ENCODE measurements around the gene DNAJB13. TPM values are rescaled to one million over a fixed set of nuclear protein-coding genes. Genes with fewer than 3 reads are reported as not detected.

The DNAJB13 gene
- total RNA-seq, 1 donor from 2014 or later: 0.29 TPM

GRCh38 chr11:73972620-73973449, 22.0 kb downstream of the DNAJB13 start:
- H3K36me3 Mint-ChIP-seq (ENCODE audit: low read depth): peaks cover 43% of the 10 kb centered on the region
- H3K4me1 Mint-ChIP-seq (ENCODE audit: low read depth): peaks cover 85% of the 10 kb centered on the region
- H3K9me3 Mint-ChIP-seq: no peaks in the 10 kb centered on the region
- peak overlapping the region; percentile 69 for H3K27ac Mint-ChIP-seq
- no peaks in the 10 kb centered on the region for H3K27me3 Mint-ChIP-seq (ENCODE audit: insufficient read depth)
- DNase-seq (ENCODE audit: low spot score): no peak
- intact Hi-C loops (cut with micrococcal nuclease): no loop called here
- H3K4me3 Mint-ChIP-seq: peak overlapping the region; percentile 25

- Mint-ChIP-seq H3K27ac (peak overlapping the region; percentile 75), H3K36me3 (ENCODE audit: low read depth) (peaks cover 58% of the 10 kb centered on the region), H3K9me3 (no peaks in the 10 kb centered on the region), H3K4me1 (ENCODE audit: low read depth) (peaks cover 88% of the 10 kb centered on the region), H3K4me3 (peak overlapping the region; percentile 61), H3K27me3 (ENCODE audit: insufficient read depth) (no peaks in the 10 kb centered on the region)
- intact Hi-C loops (cut with micrococcal nuclease): loop anchor here (1.0 kb wide), 1 partner anchor 7 kb away; the partner anchor contains the start of gene UCP2
- DNase-seq (ENCODE audit: low spot score): no peak
Observed at GRCh38 chr11:73974604-73975478, 24.0 kb downstream of the DNAJB13 start.

- Mint-ChIP-seq H3K4me3 (peak overlapping the region; percentile 56), H3K4me1 (ENCODE audit: low read depth) (peaks cover 89% of the 10 kb centered on the region), H3K9me3 (no peaks in the 10 kb centered on the region), H3K36me3 (ENCODE audit: low read depth) (peaks cover 64% of the 10 kb centered on the region), H3K27ac (peak overlapping the region; percentile 75), H3K27me3 (ENCODE audit: insufficient read depth) (no peaks in the 10 kb centered on the region)
- DNase-seq (ENCODE audit: low spot score): no peak
- intact Hi-C loops (cut with micrococcal nuclease): no loop called here
Observed at GRCh38 chr11:73975479-73975757, 24.6 kb downstream of the DNAJB13 start.

GRCh38 chr11:73976451-73977151, 25.8 kb downstream of the DNAJB13 start:
- no peaks in the 10 kb centered on the region for H3K9me3 Mint-ChIP-seq
- peak overlapping the region; percentile 81 for H3K27ac Mint-ChIP-seq
- intact Hi-C loops (cut with micrococcal nuclease): no loop called here
- H3K27me3 Mint-ChIP-seq (ENCODE audit: insufficient read depth): no peaks in the 10 kb centered on the region
- peaks cover 75% of the 10 kb centered on the region for H3K36me3 Mint-ChIP-seq (ENCODE audit: low read depth)
- peaks cover 91% of the 10 kb centered on the region for H3K4me1 Mint-ChIP-seq (ENCODE audit: low read depth)
- no peak for DNase-seq (ENCODE audit: low spot score)
- peak overlapping the region; percentile 100 for H3K4me3 Mint-ChIP-seq

GRCh38 chr11:73977856-73978519, 27.2 kb downstream of the DNAJB13 start:
- intact Hi-C loops (cut with micrococcal nuclease): no loop called here
- Mint-ChIP-seq H3K4me1 (ENCODE audit: low read depth) (peaks cover 77% of the 10 kb centered on the region), H3K27ac (peak overlapping the region; percentile 98), H3K9me3 (no peaks in the 10 kb centered on the region), H3K4me3 (peak overlapping the region; percentile 100), H3K36me3 (ENCODE audit: low read depth) (peaks cover 83% of the 10 kb centered on the region), H3K27me3 (ENCODE audit: insufficient read depth) (no peaks in the 10 kb centered on the region)
- no peak for DNase-seq (ENCODE audit: low spot score)

DNA sequence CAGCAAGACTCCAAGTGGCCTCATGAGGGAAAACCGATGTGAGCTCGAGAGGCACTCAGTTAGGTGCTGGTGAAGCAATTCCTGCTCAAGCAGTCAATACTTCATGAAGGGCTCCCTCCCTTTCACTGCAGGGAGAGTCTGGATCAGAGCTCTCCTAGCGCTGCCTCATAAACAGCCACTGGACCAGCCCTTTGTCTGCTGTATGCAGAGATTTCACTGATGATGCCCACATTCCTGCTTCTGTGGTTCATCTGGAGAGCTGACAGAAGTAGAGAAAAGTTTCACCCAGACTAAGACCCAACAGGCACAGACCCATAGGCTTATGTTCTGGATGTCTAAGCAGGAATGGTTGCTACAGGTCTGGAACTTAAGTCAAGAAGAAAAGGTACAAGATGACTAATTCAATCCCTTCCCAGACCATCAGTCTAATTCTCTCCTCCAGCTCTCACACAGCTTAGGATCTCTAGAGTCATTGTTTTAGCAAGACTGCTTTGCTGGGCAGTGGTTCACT, 27.8 kb downstream of the DNAJB13 start:
- H3K4me3 Mint-ChIP-seq: peak overlapping the region; percentile 100
- peak overlapping the region; percentile 98 for H3K27ac Mint-ChIP-seq
- H3K36me3 Mint-ChIP-seq (ENCODE audit: low read depth): peaks cover 82% of the 10 kb centered on the region
- H3K9me3 Mint-ChIP-seq: no peaks in the 10 kb centered on the region
- no peaks in the 10 kb centered on the region for H3K27me3 Mint-ChIP-seq (ENCODE audit: insufficient read depth)
- no peak for DNase-seq (ENCODE audit: low spot score)
- H3K4me1 Mint-ChIP-seq (ENCODE audit: low read depth): peaks cover 77% of the 10 kb centered on the region
- intact Hi-C loops (cut with micrococcal nuclease): no loop called here

DNA sequence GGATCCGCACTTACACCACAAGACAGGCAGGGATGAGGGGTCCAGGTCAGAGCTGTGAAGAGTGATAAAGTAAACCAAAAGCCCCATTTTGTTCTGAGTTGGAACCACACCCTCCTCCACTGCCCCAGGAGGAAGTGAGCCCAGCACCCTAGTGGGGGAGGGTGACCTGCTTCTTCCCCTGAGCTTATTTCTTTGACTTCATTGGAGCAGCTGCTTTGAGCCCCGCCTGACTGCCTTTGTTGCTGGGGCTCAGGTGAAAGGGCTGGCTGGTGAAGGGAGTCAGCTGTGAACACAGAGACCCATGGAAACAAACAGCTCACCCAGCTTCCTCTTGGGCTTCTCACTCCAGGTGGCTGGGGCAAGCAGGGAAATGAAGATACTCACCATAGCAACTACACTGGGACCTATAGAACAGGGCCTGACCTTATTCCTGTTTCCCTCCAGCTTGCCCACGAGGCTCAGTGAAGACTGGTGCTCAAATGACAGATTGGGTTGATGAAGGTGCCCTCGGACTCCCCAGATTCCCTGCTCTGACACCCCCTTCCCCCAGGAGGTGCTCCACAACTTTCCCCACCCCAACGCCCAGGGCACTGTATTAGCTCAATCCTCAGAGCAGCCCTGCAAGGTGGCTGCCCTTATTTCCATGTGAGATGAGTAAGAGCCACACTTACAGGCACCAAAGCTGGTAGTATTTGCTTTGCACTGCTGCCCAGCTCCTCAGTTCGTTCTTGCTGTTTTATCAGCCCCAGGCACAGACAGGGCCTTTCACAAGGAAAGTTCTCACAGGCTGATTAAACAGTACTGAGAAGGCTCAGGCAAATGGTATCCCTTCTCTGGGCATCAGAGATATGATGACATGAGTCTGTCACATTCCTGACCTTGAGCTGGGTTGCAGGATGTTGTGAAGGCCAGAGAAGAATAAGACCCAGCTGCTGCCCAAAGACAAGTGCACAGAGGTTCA, 29.5 kb downstream of the DNAJB13 start:
- H3K27ac Mint-ChIP-seq: peak overlapping the region; percentile 94
- H3K27me3 Mint-ChIP-seq (ENCODE audit: insufficient read depth): no peaks in the 10 kb centered on the region
- H3K36me3 Mint-ChIP-seq (ENCODE audit: low read depth): peaks cover 66% of the 10 kb centered on the region
- peak; percentile 83 for DNase-seq (ENCODE audit: low spot score)
- H3K4me1 Mint-ChIP-seq (ENCODE audit: low read depth): peaks cover 76% of the 10 kb centered on the region
- H3K4me3 Mint-ChIP-seq: peak overlapping the region; percentile 100
- intact Hi-C loops (cut with micrococcal nuclease): loop anchor here (1.0 to 5.0 kb wide), 4 partner anchors 16 to 512 kb away; partner anchors contain the start of genes COA4, LIPT2, PAAF1 and PGM2L1
- no peaks in the 10 kb centered on the region for H3K9me3 Mint-ChIP-seq

DNA sequence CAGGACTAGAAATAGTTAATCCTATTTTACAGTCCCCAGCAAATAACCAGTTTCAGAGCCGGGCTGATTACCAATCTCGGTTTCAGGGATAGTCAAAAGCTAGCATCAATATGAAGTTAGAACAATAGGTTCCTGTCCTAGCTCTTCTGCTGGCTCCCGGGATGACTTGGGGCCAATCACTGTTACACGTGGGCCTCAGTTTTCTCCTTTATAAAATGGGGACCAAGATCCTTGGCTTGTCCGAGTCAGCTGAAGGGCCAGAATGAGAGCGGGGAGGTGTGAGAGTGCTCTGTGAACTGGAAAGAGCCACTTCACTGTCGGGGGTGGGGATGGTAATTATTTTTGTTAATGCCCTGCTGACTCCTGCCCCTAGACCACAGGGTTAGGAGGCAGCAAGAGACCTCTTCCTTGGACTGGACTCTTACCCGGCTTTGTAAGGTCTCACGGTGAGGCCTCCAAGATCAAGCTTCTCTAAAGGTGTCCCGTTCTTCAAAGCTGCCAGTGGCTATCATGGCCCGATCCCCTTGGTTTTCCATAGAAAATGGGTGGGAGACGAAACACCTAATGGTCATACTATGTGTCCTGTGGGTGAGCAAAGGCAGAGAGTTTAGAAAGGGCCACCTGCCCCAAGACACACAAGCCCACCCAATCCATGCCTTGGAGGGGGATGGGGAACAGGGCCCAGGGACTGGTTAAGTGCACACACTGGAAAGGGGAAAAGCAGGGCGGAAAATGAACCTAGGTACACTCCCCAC, 30.4 kb downstream of the DNAJB13 start:
- no peaks in the 10 kb centered on the region for H3K9me3 Mint-ChIP-seq
- H3K27me3 Mint-ChIP-seq (ENCODE audit: insufficient read depth): no peaks in the 10 kb centered on the region
- intact Hi-C loops (cut with micrococcal nuclease): loop anchor here (5.0 kb wide), 3 partner anchors 104 to 511 kb away; partner anchors contain the start of genes COA4, LIPT2, PAAF1 and PGM2L1
- peaks cover 74% of the 10 kb centered on the region for H3K4me1 Mint-ChIP-seq (ENCODE audit: low read depth)
- H3K27ac Mint-ChIP-seq: peak overlapping the region; percentile 94
- peak overlapping the region; percentile 100 for H3K4me3 Mint-ChIP-seq
- H3K36me3 Mint-ChIP-seq (ENCODE audit: low read depth): peaks cover 56% of the 10 kb centered on the region
- DNase-seq (ENCODE audit: low spot score): no peak

GRCh38 chr11:73982595-73982989, 31.8 kb downstream of the DNAJB13 start, which contains the start of gene UCP2:
Gene UCP2 (minus strand): TSS chr11:73982843. CDS start chr11:73978378, 4,465 bp downstream.
- H3K4me3 Mint-ChIP-seq: peak within 1 kb of the TSS; percentile 100
- H3K27me3 Mint-ChIP-seq (ENCODE audit: insufficient read depth): no peaks in the 10 kb centered on the region
- intact Hi-C loops (cut with micrococcal nuclease): loop anchor here (1.0 to 5.0 kb wide), 5 partner anchors 8 to 510 kb away; partner anchors contain the start of genes COA4, FAM168A, LIPT2 and PAAF1
- H3K36me3 Mint-ChIP-seq (ENCODE audit: low read depth): peaks cover 46% of the 10 kb centered on the region
- no peaks in the 10 kb centered on the region for H3K9me3 Mint-ChIP-seq
- H3K4me1 Mint-ChIP-seq (ENCODE audit: low read depth): peaks cover 61% of the 10 kb centered on the region
- peak; percentile 84 for DNase-seq (ENCODE audit: low spot score)
- H3K27ac Mint-ChIP-seq: peak within 1 kb of the TSS; percentile 99

- peak overlapping the region; percentile 99 for H3K27ac Mint-ChIP-seq
- no peaks in the 10 kb centered on the region for H3K9me3 Mint-ChIP-seq
- peak; percentile 94 for DNase-seq (ENCODE audit: low spot score)
- H3K27me3 Mint-ChIP-seq (ENCODE audit: insufficient read depth): no peaks in the 10 kb centered on the region
- H3K4me3 Mint-ChIP-seq: peak overlapping the region; percentile 100
- peaks cover 41% of the 10 kb centered on the region for H3K36me3 Mint-ChIP-seq (ENCODE audit: low read depth)
- intact Hi-C loops (cut with micrococcal nuclease): loop anchor here (1.0 to 5.0 kb wide), 10 partner anchors 9 to 509 kb away; partner anchors contain the start of genes C2CD3, COA4, FAM168A and LIPT2
- peaks cover 55% of the 10 kb centered on the region for H3K4me1 Mint-ChIP-seq (ENCODE audit: low read depth)
Observed at GRCh38 chr11:73982990-73983740, 32.3 kb downstream of the DNAJB13 start.
